H1 (cell line): ENCODE results near the gene RSU1. TPM values are rescaled to one million over a fixed set of nuclear protein-coding genes. Genes with fewer than 3 reads are reported as not detected.

Experiments used
- CTCF ChIA-PET: fragments of 300-600 bp; sonication (Branson Sonifier 250); formaldehyde crosslinking; loops from one replicate; lab custom pipeline; 2021; ENCODE audit not compliant: partially characterized antibody; lab: Charles Lee
- POLR2A ChIA-PET: fragments of 300-600 bp; sonication (Branson Sonifier 250); formaldehyde crosslinking; loops from one replicate; lab custom pipeline; 2021; ENCODE audit warnings: inconsistent platforms; ENCODE audit not compliant: partially characterized antibody; lab: Charles Lee
- DNase-seq, 2 experiments: peaks; one replicate each; pipeline versions ENCODE4 v3.0.0 to v3.0.0-alpha.2; 2010 to 2022; ENCODE audit warnings: low spot score in 2 of 2, low read depth in 1 of 2, mixed read lengths in 1 of 2
- FAIRE-seq: peaks from 2 replicates; lab custom pipeline; 2011; peaks lifted over from hg19 to GRCh38; lab: Jason Lieb, UNC
- H2AFZ ChIP-seq: 2 replicates; pipeline ENCODE4 v1.8.1; 2012; ENCODE audit warnings: low read length, inconsistent platforms
- H2AK5ac ChIP-seq: 2 replicates; pipeline ENCODE4 v1.6.1; 2013; ENCODE audit warnings: low read depth, low read length
- H2BK120ac ChIP-seq: replicated peaks from 2 replicates; pipeline ENCODE3; 2013; ENCODE audit warnings: low read depth, low read length, inconsistent platforms
- H2BK12ac ChIP-seq: 2 replicates; pipeline ENCODE4 v1.6.1; 2013; ENCODE audit warnings: low read depth, low read length
- H2BK15ac ChIP-seq: 2 replicates; pipeline ENCODE4 v1.6.1; 2013; ENCODE audit warnings: low read length
- H2BK20ac ChIP-seq: 2 replicates; pipeline ENCODE4 v1.6.1; 2013; ENCODE audit warnings: low read length
- H2BK5ac ChIP-seq: 2 replicates; pipeline ENCODE4 v1.6.1; 2013; ENCODE audit warnings: low read depth, low read length
- H3K14ac ChIP-seq: 2 replicates; pipeline ENCODE4 v1.6.1; 2013; ENCODE audit warnings: inconsistent platforms; ENCODE audit not compliant: insufficient read length
- H3K18ac ChIP-seq: 2 replicates; pipeline ENCODE4 v1.6.1; 2013; ENCODE audit warnings: low read length; ENCODE audit errors: extremely low read depth
- H3K23ac ChIP-seq: 2 replicates; pipeline ENCODE4 v1.6.1; 2013; ENCODE audit warnings: inconsistent platforms; ENCODE audit not compliant: insufficient read length
- H3K23me2 ChIP-seq: 2 replicates; pipeline ENCODE4 v1.6.1; 2013; ENCODE audit warnings: low read depth, low read length
- H3K27ac ChIP-seq: 2 replicates; pipeline ENCODE4 v1.6.1; 2011; ENCODE audit warnings: low read depth, low read length, inconsistent platforms
- H3K27me3 ChIP-seq, 4 experiments: replicated peaks in 1 of 4; 1 replicate in 1 of 4; 2 replicates in 3 of 4; pipeline versions ENCODE4 v1.6.1 to v1.8.1; 2011 to 2013; ENCODE audit warnings: low read length in 3 of 4, mild to moderate bottlenecking in 3 of 4, inconsistent platforms in 2 of 4, mixed read lengths in 2 of 4, moderate library complexity in 1 of 4; ENCODE audit not compliant: control insufficient read depth in 3 of 4, insufficient read depth in 3 of 4; ENCODE audit errors: extremely low read depth in 1 of 4
- H3K36me3 ChIP-seq, 4 experiments: 2 replicates each; pipeline versions ENCODE4 v1.6.1 to v1.8.1; 2011 to 2013; ENCODE audit warnings: mild to moderate bottlenecking in 4 of 4, low read length in 3 of 4, moderate library complexity in 2 of 4, control low read depth in 1 of 4, inconsistent platforms in 1 of 4; ENCODE audit not compliant: insufficient read depth in 4 of 4, control insufficient read depth in 2 of 4
- H3K4ac ChIP-seq: replicated peaks from 2 replicates; pipeline ENCODE3; 2013; ENCODE audit warnings: low read length, low read depth, mixed read lengths, inconsistent platforms; ENCODE audit not compliant: insufficient read length
- H3K4me1 ChIP-seq, 4 experiments: replicated peaks in 1 of 4; 1 replicate in 1 of 4; 2 replicates in 3 of 4; pipeline versions ENCODE4 v1.6.1 to v1.8.1; 2011 to 2013; ENCODE audit warnings: low read length in 3 of 4, inconsistent platforms in 2 of 4, mixed read lengths in 1 of 4; ENCODE audit not compliant: insufficient read depth in 4 of 4, control insufficient read depth in 3 of 4
- H3K4me2 ChIP-seq, 2 experiments: 2 replicates each; pipeline versions ENCODE4 v1.6.1 to v1.8.1; 2011 to 2013; ENCODE audit warnings: low read depth in 2 of 2, low read length in 2 of 2, control low read depth in 1 of 2, inconsistent platforms in 1 of 2, mild to moderate bottlenecking in 1 of 2; ENCODE audit not compliant: insufficient read depth in 1 of 2
- H3K4me3 ChIP-seq, 4 experiments: fragments of 200-600, 300-600 bp in 1 of 4; sonication (generic), shearing (Covaris generic), sonication (Bioruptor Twin) in 1 of 4; 2 replicates each; pipeline versions ENCODE4 v1.5.1 to v1.8.1; 2011 to 2016; ENCODE audit warnings: low read length in 4 of 4, low read depth in 3 of 4, control low read depth in 2 of 4, inconsistent platforms in 2 of 4, mild to moderate bottlenecking in 2 of 4, mixed read lengths in 1 of 4, moderate library complexity in 1 of 4; ENCODE audit not compliant: insufficient read depth in 2 of 4; ENCODE audit errors: extremely low read depth in 1 of 4
- H3K56ac ChIP-seq: replicated peaks from 2 replicates; pipeline ENCODE3; 2013; ENCODE audit warnings: low read depth, mild to moderate bottlenecking, mixed read lengths, low read length, inconsistent platforms; ENCODE audit not compliant: insufficient read length
- H3K79me1 ChIP-seq: 2 replicates; pipeline ENCODE4 v1.6.1; 2013; ENCODE audit warnings: low read depth, low read length, control low read depth
- H3K79me2 ChIP-seq, 2 experiments: 2 replicates each; pipeline versions ENCODE4 v1.6.1 to v1.8.1; 2012 to 2013; ENCODE audit warnings: low read length in 2 of 2, mild to moderate bottlenecking in 2 of 2, inconsistent platforms in 1 of 2; ENCODE audit not compliant: insufficient read depth in 2 of 2, control insufficient read depth in 1 of 2
- H3K9ac ChIP-seq, 4 experiments: replicated peaks in 1 of 4; 1 replicate in 1 of 4; 2 replicates in 3 of 4; pipeline versions ENCODE4 v1.6.1 to v1.8.1; 2011 to 2013; ENCODE audit warnings: low read depth in 3 of 4, low read length in 3 of 4, control low read depth in 2 of 4, mild to moderate bottlenecking in 2 of 4, moderate library complexity in 2 of 4, inconsistent platforms in 1 of 4; ENCODE audit errors: extremely low read depth in 1 of 4
- H3K9me3 ChIP-seq, 2 experiments: 2 replicates each; pipeline versions ENCODE4 v1.6.1 to v1.8.1; 2012 to 2013; ENCODE audit warnings: mild to moderate bottlenecking in 2 of 2, moderate library complexity in 2 of 2, control low read depth in 1 of 2, inconsistent platforms in 1 of 2, low read depth in 1 of 2, low read length in 1 of 2, mixed read lengths in 1 of 2; ENCODE audit not compliant: insufficient read depth in 2 of 2
- H4K20me1 ChIP-seq, 2 experiments: replicated peaks in 1 of 2; 2 replicates each; pipeline versions ENCODE3 to v1.8.1; 2011 to 2013; ENCODE audit warnings: inconsistent platforms in 2 of 2, low read length in 2 of 2, mild to moderate bottlenecking in 1 of 2; ENCODE audit not compliant: insufficient read depth in 2 of 2, control insufficient read depth in 1 of 2
- H4K5ac ChIP-seq: 2 replicates; pipeline ENCODE4 v1.6.1; 2013; ENCODE audit warnings: low read length, low read depth, mixed read lengths, inconsistent platforms; ENCODE audit not compliant: insufficient read length
- H4K8ac ChIP-seq: 2 replicates; pipeline ENCODE4 v1.8.0; 2013; ENCODE audit warnings: mild to moderate bottlenecking, moderate library complexity, low read length, inconsistent platforms; ENCODE audit not compliant: insufficient read depth; ENCODE audit errors: extremely low read depth
- H4K91ac ChIP-seq: replicated peaks from 2 replicates; pipeline ENCODE3; 2013; ENCODE audit warnings: low read length, mixed read lengths, inconsistent platforms; ENCODE audit not compliant: insufficient read length
- BCL11A ChIP-seq, 2 experiments: IDR thresholded peaks; one replicate each; pipeline ENCODE4 v1.6.1; 2011; ENCODE audit warnings: low read depth in 2 of 2, low read length in 2 of 2, mild to moderate bottlenecking in 2 of 2
- JUN ChIP-seq: IDR thresholded peaks from 2 replicates; pipeline ENCODE4 v1.6.1; 2011; ENCODE audit warnings: low read depth, mild to moderate bottlenecking, improper control_type of control experiment, low read length
- KDM4A ChIP-seq: IDR thresholded peaks from one replicate; pipeline ENCODE4 v1.7.1; 2012; ENCODE audit warnings: low read depth, mild to moderate bottlenecking, moderate library complexity, low read length, inconsistent platforms; ENCODE audit not compliant: severe bottlenecking
- SIX5 ChIP-seq: IDR thresholded peaks from 2 replicates; pipeline ENCODE4 v1.6.1; 2011; ENCODE audit warnings: mild to moderate bottlenecking, low read depth, low read length
- SP1 ChIP-seq: IDR thresholded peaks from 2 replicates; pipeline ENCODE4 v1.6.1; 2011; ENCODE audit warnings: low read depth, low read length
- TAF1 ChIP-seq: IDR thresholded peaks from 2 replicates; pipeline ENCODE4 v1.6.1; 2011; ENCODE audit warnings: mild to moderate bottlenecking, low read depth, low read length
- TCF12 ChIP-seq: IDR thresholded peaks from 2 replicates; pipeline ENCODE4 v1.6.1; 2011; ENCODE audit warnings: low read depth, mild to moderate bottlenecking, low read length
- whole genome bisulfite sequencing, 2 experiments: shearing (Covaris generic) in 1 of 2; methylation state at CpG; one replicate each; pipeline versions ENCODE4 v1.1.6 to v1.1.7; 2013 to 2015; ENCODE audit warnings: low lambda C conversion rate in 2 of 2, mixed read lengths in 2 of 2, inconsistent platforms in 1 of 2, low coverage in 1 of 2, missing lambda C conversion rate in 1 of 2; ENCODE audit not compliant: insufficient replicate concordance in 2 of 2, insufficient coverage in 1 of 2, insufficient read length in 1 of 2; ENCODE audit errors: extremely low coverage in 1 of 2, missing lambda C conversion rate in 1 of 2; 5-methylcytosine and 5-hydroxymethylcytosine counted together
- polyA plus RNA-seq, 7 experiments: library from polyadenylated mRNA; depleted of rRNA in 3 of 7; stranded (reverse) in 5 of 7; unstranded in 2 of 7; fragments of >200 nt in 5 of 7; fragments of 200-250 nt in 2 of 7; gene quantifications; 1 replicate in 5 of 7; 2 replicates in 1 of 7; 4 replicates in 1 of 7; pipeline versions ENCODE4 v1.2.1 to v1.2.3, GENCODE V29; 2011 to 2013; ENCODE audit warnings: missing spikeins in 2 of 7, mixed read lengths in 2 of 7
- total RNA-seq: library from RNA; stranded (reverse); fragmentation: NEBNext Ultra II Directional; extraction: Animal tissue kit (Norgen Biotek cat#: 25700); gene quantifications from 2 replicates; pipeline ENCODE4 v1.2.1, GENCODE V29; 2021

Gene RSU1
- total and polyA plus RNA-seq, 2 of the 8 experiments (the other 6 are each of a cell fraction or from before 2014, with no cell fraction given) = 50.0 to 68.2 TPM

GRCh38 chr10:16820018-16820417, 2.8 kb upstream of the RSU1 start:
- H2BK12ac ChIP-seq = no peak overlapping the region
- H3K9ac ChIP-seq = no peak overlapping the region
- no peak overlapping the region for H3K4me2 ChIP-seq
- CTCF ChIA-PET = interaction anchor here (1.0 kb wide), 1 partner anchor 10 kb away, joined by 3 read pairs; no protein-coding TSS in a partner anchor
- 82% methylated on average over 1 of the region's 1 CpG; no CpG with 5 or more reads in 1 of the 2 experiments for WGBS, 2 experiments
- peaks cover 6% of the 10 kb centered on the region; the same call in 1 of the 2 replicates for H3K23me2 ChIP-seq
- H2AK5ac ChIP-seq = no peak overlapping the region
- no peak overlapping the region for H3K4ac ChIP-seq
- H2BK20ac ChIP-seq = no peak overlapping the region
- no peak overlapping the region for H2BK5ac ChIP-seq
- no peak overlapping the region for H3K27ac ChIP-seq
- H3K18ac ChIP-seq = no peak overlapping the region
- no peak overlapping the region for H4K5ac ChIP-seq
- peaks cover 0 to 2% of the 10 kb centered on the region in 2 experiments for H4K20me1 ChIP-seq
- no peak for FAIRE-seq
- TF ChIP-seq TAF1 (no peak), TCF12 (no peak), JUN (no peak), SP1 (no peak), BCL11A (IDR thresholded peaks at IDR 0.05; ENCODE audit: low read depth in 2 of 2, low read length in 2 of 2) (no peak), KDM4A (no peak), SIX5 (no peak)
- POLR2A ChIA-PET = no interaction called here
- peaks cover 2 to 15% of the 10 kb centered on the region in 2 experiments; a peak in 2 of 4 replicates for H3K79me2 ChIP-seq
- DNase-seq = no peak
- no peak overlapping the region for H4K8ac ChIP-seq
- peaks cover 20 to 23% of the 10 kb centered on the region in 2 experiments for H3K9me3 ChIP-seq
- no peak overlapping the region for H3K14ac ChIP-seq
- no peak overlapping the region for H2BK15ac ChIP-seq
- no peaks in the 10 kb centered on the region; a peak in 1 of 7 replicates for H3K27me3 ChIP-seq
- no peak overlapping the region for H4K91ac ChIP-seq
- H3K4me1 ChIP-seq = peaks cover 0 to 3% (median 0%) of the 10 kb centered on the region in 4 experiments; a peak in 1 of 7 replicates
- H2BK120ac ChIP-seq = no peak overlapping the region
- no peak overlapping the region for H2AFZ ChIP-seq
- H3K4me3 ChIP-seq = no peak overlapping the region
- H3K36me3 ChIP-seq = no peaks in the 10 kb centered on the region; a peak in 1 of 8 replicates
- no peak overlapping the region for H3K23ac ChIP-seq
- peaks cover 3% of the 10 kb centered on the region; the same call in 1 of the 2 replicates for H3K79me1 ChIP-seq
- H3K56ac ChIP-seq = no peak overlapping the region
